ENCODE results near the gene CDRT4.

Gene CDRT4

GRCh38 chr17:15513856-15514459, 46.5 kb upstream of the CDRT4 start:
- no peaks in the 10 kb centered on the region for H4K20me1 ChIP-seq (ENCODE audit: control insufficient read depth, insufficient read depth, low read depth, low read length)
- H3K4me3 ChIP-seq (ENCODE audit: low read length) = no peak overlapping the region
- no peak overlapping the region for H3K4me2 ChIP-seq (ENCODE audit: low read length)
- H3K4me1 ChIP-seq (ENCODE audit: control insufficient read depth, low read length) = no peaks in the 10 kb centered on the region
- H3F3A ChIP-seq (ENCODE audit: control insufficient read depth, insufficient read depth) = no peaks in the 10 kb centered on the region
- H3K9me3 ChIP-seq (ENCODE audit: control insufficient read depth, insufficient read depth, low read length) = no peaks in the 10 kb centered on the region
- TF ChIP-seq EZH2phosphoT487 (IDR thresholded peaks at IDR 0.05; ENCODE audit: borderline replicate concordance, low read length) (no peak), CTCF (IDR thresholded peaks at IDR 0.05; ENCODE audit: low read depth, low read length, poor library complexity, severe bottlenecking) (no peak)
- no peaks in the 10 kb centered on the region for H3K9me2 ChIP-seq (replicated peaks; ENCODE audit: control insufficient read depth, low read length)
- no peak overlapping the region for H3K27ac ChIP-seq (ENCODE audit: low read depth, low read length)
- H3K27me3 ChIP-seq (ENCODE audit: control insufficient read depth, low read length) = no peaks in the 10 kb centered on the region
- no peaks in the 10 kb centered on the region for H3K79me2 ChIP-seq (ENCODE audit: control insufficient read depth, low read length)
- no peaks in the 10 kb centered on the region for H3K36me3 ChIP-seq (ENCODE audit: control insufficient read depth, low read length)

- no peaks in the 10 kb centered on the region for H3K9me2 ChIP-seq (replicated peaks; ENCODE audit: control insufficient read depth, low read length)
- H3K4me2 ChIP-seq (ENCODE audit: low read length) = no peak overlapping the region
- TF ChIP-seq CTCF (IDR thresholded peaks at IDR 0.05; ENCODE audit: low read depth, low read length, poor library complexity, severe bottlenecking) (no peak), EZH2phosphoT487 (IDR thresholded peaks at IDR 0.05; ENCODE audit: borderline replicate concordance, low read length) (no peak)
- H3K27ac ChIP-seq (ENCODE audit: low read depth, low read length) = no peak overlapping the region
- no peaks in the 10 kb centered on the region for H3K79me2 ChIP-seq (ENCODE audit: control insufficient read depth, low read length)
- no peaks in the 10 kb centered on the region for H3K4me1 ChIP-seq (ENCODE audit: control insufficient read depth, low read length)
- no peak overlapping the region for H3K4me3 ChIP-seq (ENCODE audit: low read length)
- no peaks in the 10 kb centered on the region for H4K20me1 ChIP-seq (ENCODE audit: control insufficient read depth, insufficient read depth, low read depth, low read length)
- no peaks in the 10 kb centered on the region for H3K27me3 ChIP-seq (ENCODE audit: control insufficient read depth, low read length)
- no peaks in the 10 kb centered on the region for H3K36me3 ChIP-seq (ENCODE audit: control insufficient read depth, low read length)
- H3F3A ChIP-seq (ENCODE audit: control insufficient read depth, insufficient read depth) = no peaks in the 10 kb centered on the region
- no peaks in the 10 kb centered on the region for H3K9me3 ChIP-seq (ENCODE audit: control insufficient read depth, insufficient read depth, low read length)
Measured at GRCh38 chr17:15513058-15513791, 45.8 kb upstream of the CDRT4 start.

- no peak overlapping the region for H3K4me2 ChIP-seq (ENCODE audit: low read length)
- no peaks in the 10 kb centered on the region for H4K20me1 ChIP-seq (ENCODE audit: control insufficient read depth, insufficient read depth, low read depth, low read length)
- no peaks in the 10 kb centered on the region for H3K36me3 ChIP-seq (ENCODE audit: control insufficient read depth, low read length)
- no peaks in the 10 kb centered on the region for H3K9me3 ChIP-seq (ENCODE audit: control insufficient read depth, insufficient read depth, low read length)
- H3K9me2 ChIP-seq (replicated peaks; ENCODE audit: control insufficient read depth, low read length) = no peaks in the 10 kb centered on the region
- no peak overlapping the region for H3K27ac ChIP-seq (ENCODE audit: low read depth, low read length)
- no peaks in the 10 kb centered on the region for H3K79me2 ChIP-seq (ENCODE audit: control insufficient read depth, low read length)
- no peaks in the 10 kb centered on the region for H3K4me1 ChIP-seq (ENCODE audit: control insufficient read depth, low read length)
- no peaks in the 10 kb centered on the region for H3F3A ChIP-seq (ENCODE audit: control insufficient read depth, insufficient read depth)
- no peak overlapping the region for H3K4me3 ChIP-seq (ENCODE audit: low read length)
- no peak for TF ChIP-seq EZH2phosphoT487 (IDR thresholded peaks at IDR 0.05; ENCODE audit: borderline replicate concordance, low read length)
- no peak for TF ChIP-seq CTCF (IDR thresholded peaks at IDR 0.05; ENCODE audit: low read depth, low read length, poor library complexity, severe bottlenecking)
- H3K27me3 ChIP-seq (ENCODE audit: control insufficient read depth, low read length) = no peaks in the 10 kb centered on the region
Measured at GRCh38 chr17:15512071-15512709, 44.8 kb upstream of the CDRT4 start.
